K562 (cell line): ENCODE data around the gene GPR149. TPM values are rescaled to one million over a fixed set of nuclear protein-coding genes. Genes with fewer than 3 reads are reported as not detected.

Experiments
- ATAC-seq: fragments of 200-7000 bp; cut with Tn5 transposase; 3 replicates; pipeline ENCODE4 v1.9.1; 2020; ENCODE audit warnings: moderate library complexity
- BruUV-seq: library from RNA; stranded (reverse); fragments of 400-500 nt; replicated peaks from 2 replicates; lab custom pipeline; 2021; lab: Mats Ljungman, UMichigan
- CTCF ChIA-PET: fragments of 300-600 bp; formaldehyde crosslinking; extraction: SDS; loops from one replicate; lab custom pipeline; 2021; ENCODE audit warnings: low intra/inter-chr PET ratio; lab: Yijun Ruan, JAX
- POLR2A ChIA-PET: fragments of 300-600, 350-650 bp; sonication (Branson Sonifier 250); formaldehyde crosslinking; extraction: SDS; loops from one replicate; lab custom pipeline; 2021; ENCODE audit warnings: antibody characterized with exemption, inconsistent platforms; lab: Yijun Ruan, JAX
- DNase-seq, 4 experiments: peaks; one replicate each; pipeline versions ENCODE4 v3.0.0 to v3.0.0-alpha.2; 2011 to 2018; ENCODE audit warnings: low spot score in 3 of 4, mixed read lengths in 3 of 4; ENCODE audit errors: extremely low read depth in 1 of 4
- FAIRE-seq: peaks from 2 replicates; lab custom pipeline; 2011; peaks lifted over from hg19 to GRCh38; lab: Jason Lieb, UNC
- H2AFZ ChIP-seq: 2 replicates; pipeline ENCODE4 v1.6.0; 2011; ENCODE audit warnings: low read depth, low read length, control low read depth, inconsistent platforms
- H3K27ac ChIP-seq: fragments of 200-600 bp; 3 replicates; pipeline ENCODE4 v1.8.0; 2011; ENCODE audit warnings: low read depth, mild to moderate bottlenecking, control low read depth, inconsistent platforms, low read length, moderate library complexity, mixed read lengths; ENCODE audit errors: extremely low read depth
- H3K27me3 ChIP-seq, 2 experiments: fragments of 300-600 bp in 1 of 2; 2 replicates in 1 of 2; 3 replicates in 1 of 2; pipeline versions ENCODE4 v1.6.0 to v1.8.0; 2011; ENCODE audit warnings: inconsistent platforms in 2 of 2, low read length in 2 of 2, mild to moderate bottlenecking in 1 of 2, mixed read lengths in 1 of 2, moderate library complexity in 1 of 2; ENCODE audit not compliant: control insufficient read depth in 2 of 2, insufficient read depth in 2 of 2
- H3K36me3 ChIP-seq: fragments of 300-600 bp; 3 replicates; pipeline ENCODE4 v1.8.0; 2011; ENCODE audit warnings: mild to moderate bottlenecking, low read length, inconsistent platforms; ENCODE audit not compliant: control insufficient read depth, insufficient read depth
- H3K4me1 ChIP-seq, 2 experiments: fragments of 200-600 bp in 1 of 2; replicated peaks in 1 of 2; 2 replicates in 1 of 2; 3 replicates in 1 of 2; pipeline versions ENCODE4 v1.5.1 to v1.8.0; 2011; ENCODE audit warnings: inconsistent platforms in 2 of 2, low read length in 2 of 2, mild to moderate bottlenecking in 1 of 2, mixed read lengths in 1 of 2, moderate library complexity in 1 of 2; ENCODE audit not compliant: control insufficient read depth in 2 of 2, insufficient read depth in 2 of 2
- H3K4me2 ChIP-seq: 2 replicates; pipeline ENCODE4 v1.6.1; 2011; ENCODE audit warnings: low read length, control low read depth, inconsistent platforms, mixed read lengths; ENCODE audit not compliant: insufficient read depth
- H3K4me3 ChIP-seq: fragments of 200-600 bp; sonication (generic), shearing (Covaris generic); 2 replicates; pipeline ENCODE4 v1.5.1; 2016; ENCODE audit warnings: control low read depth, inconsistent platforms
- H3K79me2 ChIP-seq: fragments of 200-600 bp; 3 replicates; pipeline ENCODE4 v1.8.0; 2011; ENCODE audit warnings: low read length, inconsistent platforms; ENCODE audit not compliant: control insufficient read depth, insufficient read depth
- H3K9ac ChIP-seq, 2 experiments: 2 replicates each; pipeline versions ENCODE4 v1.6.0 to v1.6.1; 2011; ENCODE audit warnings: low read depth in 2 of 2, low read length in 2 of 2, control low read depth in 1 of 2, inconsistent platforms in 1 of 2, mild to moderate bottlenecking in 1 of 2, mixed read lengths in 1 of 2; ENCODE audit not compliant: insufficient read depth in 1 of 2
- H3K9me1 ChIP-seq: one replicate; pipeline ENCODE4 v1.6.0; 2011; ENCODE audit warnings: inconsistent platforms, mild to moderate bottlenecking, low read length, moderate library complexity; ENCODE audit not compliant: control insufficient read depth, insufficient read depth
- H3K9me3 ChIP-seq: replicated peaks from 2 replicates; pipeline ENCODE4 v1.5.1; 2011; ENCODE audit warnings: low read depth, low read length, inconsistent platforms; ENCODE audit not compliant: control insufficient read depth, insufficient read depth
- H4K20me1 ChIP-seq: replicated peaks from 2 replicates; pipeline ENCODE4 v1.6.1; 2011; ENCODE audit warnings: low read length, inconsistent platforms, mixed read lengths; ENCODE audit not compliant: control insufficient read depth, insufficient read depth
- BRD9 ChIP-seq: fragments of 450-650 bp; IDR thresholded peaks from 2 replicates; pipeline ENCODE4 v1.6.1; 2018; ENCODE audit warnings: low read depth; ENCODE audit not compliant: partially characterized antibody
- DIDO1 ChIP-seq: fragments of 450-650 bp; IDR thresholded peaks from 2 replicates; pipeline ENCODE4 v1.6.1; 2016; ENCODE audit warnings: low read depth, missing biosample characterization, missing genetic modification characterization
- ESRRA ChIP-seq: fragments of 450-650 bp; IDR thresholded peaks from 2 replicates; pipeline ENCODE4 v1.6.1; 2014; ENCODE audit warnings: low read depth, mild to moderate bottlenecking, moderate library complexity, borderline replicate concordance
- FOSL1 ChIP-seq: fragments of 200-800 bp; sonication (Bioruptor generic); conservative IDR thresholded peaks from 2 replicates; pipeline ENCODE4 v1.6.1; 2016; ENCODE audit warnings: missing genetic modification characterization, missing compliant biosample characterization
- GATAD2A ChIP-seq: fragments of 450-650 bp; IDR thresholded peaks from 2 replicates; pipeline ENCODE4 v1.6.1; 2017
- HCFC1 ChIP-seq: IDR thresholded peaks from 2 replicates; pipeline ENCODE4 v1.6.1; 2012; ENCODE audit warnings: low read depth, low read length, improper control_type of control experiment
- KHSRP ChIP-seq: fragments of 450-650 bp; IDR thresholded peaks from 2 replicates; pipeline ENCODE4 v1.6.1; 2017
- NBN ChIP-seq: fragments of 450-650 bp; IDR thresholded peaks from 2 replicates; pipeline ENCODE4 v1.6.1; 2016; ENCODE audit warnings: low read depth, mild to moderate bottlenecking
- NCOA6 ChIP-seq: fragments of 450-650 bp; IDR thresholded peaks from 2 replicates; pipeline ENCODE4 v1.6.1; 2017; ENCODE audit warnings: mild to moderate bottlenecking
- PHF8 ChIP-seq: fragments of 200-600 bp; sonication (generic); IDR thresholded peaks from 2 replicates; pipeline ENCODE4 v1.6.1; 2012; ENCODE audit warnings: mixed run types, mild to moderate bottlenecking, inconsistent platforms, low read length, moderate library complexity, borderline replicate concordance
- POLR2G ChIP-seq: fragments of 200-400 bp; formaldehyde crosslinking; IDR thresholded peaks from 2 replicates; pipeline ENCODE4 v1.6.1; 2017; ENCODE audit warnings: low read depth, mild to moderate bottlenecking, antibody characterized with exemption, low read length, moderate library complexity
- RAD21 ChIP-seq, 2 experiments: fragments of 250-450 bp in 1 of 2; fragments of 450-650 bp in 1 of 2; sonication (Bioruptor Pico) in 1 of 2; formaldehyde crosslinking in 1 of 2; IDR thresholded peaks in 1 of 2; conservative IDR thresholded peaks in 1 of 2; 2 replicates each; pipeline versions ENCODE4 v1.4.0 to v1.8.0; 2020 to 2022; ENCODE audit warnings: mild to moderate bottlenecking in 2 of 2, moderate library complexity in 1 of 2
- SAFB2 ChIP-seq: fragments of 200-400 bp; formaldehyde crosslinking; IDR thresholded peaks from 2 replicates; pipeline ENCODE4 v1.6.1; 2018; ENCODE audit warnings: borderline replicate concordance, low read length, low read depth, moderate library complexity; ENCODE audit not compliant: severe bottlenecking
- SPI1 ChIP-seq: IDR thresholded peaks from 2 replicates; pipeline ENCODE4 v1.6.1; 2011; ENCODE audit warnings: low read depth, low read length, control low read depth, borderline replicate concordance
- TAF1 ChIP-seq: IDR thresholded peaks from 2 replicates; pipeline ENCODE4 v1.6.1; 2011; ENCODE audit warnings: mild to moderate bottlenecking, low read length, moderate library complexity; ENCODE audit not compliant: insufficient read depth, control insufficient read depth, severe bottlenecking; ENCODE audit errors: extremely low read depth
- ZBTB33 ChIP-seq: sonication (generic); formaldehyde crosslinking; IDR thresholded peaks from 2 replicates; pipeline ENCODE4 v1.8.1; 2023; ENCODE audit warnings: mild to moderate bottlenecking, missing genetic modification reagents
- ZBTB7A ChIP-seq: IDR thresholded peaks from 2 replicates; pipeline ENCODE4 v1.6.1; 2011; ENCODE audit warnings: low read depth, mild to moderate bottlenecking, low read length, moderate library complexity, borderline replicate concordance; ENCODE audit not compliant: control insufficient read depth
- whole genome bisulfite sequencing: fragments of 100-300 bp; shearing (Covaris generic); methylation state at CpG from one replicate; pipeline ENCODE4 v1.1.6; 2016; ENCODE audit warnings: low coverage, mixed read lengths; ENCODE audit not compliant: insufficient coverage; ENCODE audit errors: missing lambda C conversion rate; 5-methylcytosine and 5-hydroxymethylcytosine counted together
- in situ Hi-C: fragments of 300-500 bp; cut with MboI; formaldehyde crosslinking; loops from 4 replicates; pipeline ENCODE4 v1.15.0; 2018; ENCODE audit warnings: inconsistent platforms, mixed read lengths
- intact Hi-C: fragments of 100-400 bp; cut with micrococcal nuclease; formaldehyde crosslinking; loops from 2 replicates; pipeline ENCODE4 v1.14.2; 2022
- polyA plus RNA-seq, 8 experiments: library from polyadenylated mRNA; depleted of rRNA in 4 of 8; stranded (reverse) in 5 of 8; unstranded in 3 of 8; fragments of >200 nt; fragmentation: Nextera tagmentation in 2 of 8; fragmentation: Illumina TruSeq in 1 of 8; extraction: Ambion mirVana in 2 of 8; extraction: Trizol in 1 of 8; gene quantifications; 2 replicates each; pipeline versions ENCODE4 v1.2.1 to v1.2.3, GENCODE V29; 2011 to 2014; ENCODE audit warnings: inconsistent platforms in 1 of 8, missing spikeins in 1 of 8
- total RNA-seq, 7 experiments: library from RNA; depleted of rRNA in 6 of 7; stranded (reverse); fragments of >200 nt in 6 of 7; fragmentation: Illumina TruSeq in 2 of 7; extraction: Trizol in 2 of 7; gene quantifications; 2 replicates each; pipeline versions ENCODE4 v1.2.1 to v1.2.3, GENCODE V29; 2011 to 2021; ENCODE audit warnings: low replicate concordance in 1 of 7
- TF ChIP-seq, protein P1 (sequence below): fragments of 450-650 bp; IDR thresholded peaks from 2 replicates; pipeline ENCODE4 v1.6.1; 2016; ENCODE audit warnings: antibody characterized with exemption

The GPR149 gene
- total and polyA plus RNA-seq, 9 of the 15 experiments (the other 6 are each of a cell fraction or from before 2014, with no cell fraction given), result not detected

DNA sequence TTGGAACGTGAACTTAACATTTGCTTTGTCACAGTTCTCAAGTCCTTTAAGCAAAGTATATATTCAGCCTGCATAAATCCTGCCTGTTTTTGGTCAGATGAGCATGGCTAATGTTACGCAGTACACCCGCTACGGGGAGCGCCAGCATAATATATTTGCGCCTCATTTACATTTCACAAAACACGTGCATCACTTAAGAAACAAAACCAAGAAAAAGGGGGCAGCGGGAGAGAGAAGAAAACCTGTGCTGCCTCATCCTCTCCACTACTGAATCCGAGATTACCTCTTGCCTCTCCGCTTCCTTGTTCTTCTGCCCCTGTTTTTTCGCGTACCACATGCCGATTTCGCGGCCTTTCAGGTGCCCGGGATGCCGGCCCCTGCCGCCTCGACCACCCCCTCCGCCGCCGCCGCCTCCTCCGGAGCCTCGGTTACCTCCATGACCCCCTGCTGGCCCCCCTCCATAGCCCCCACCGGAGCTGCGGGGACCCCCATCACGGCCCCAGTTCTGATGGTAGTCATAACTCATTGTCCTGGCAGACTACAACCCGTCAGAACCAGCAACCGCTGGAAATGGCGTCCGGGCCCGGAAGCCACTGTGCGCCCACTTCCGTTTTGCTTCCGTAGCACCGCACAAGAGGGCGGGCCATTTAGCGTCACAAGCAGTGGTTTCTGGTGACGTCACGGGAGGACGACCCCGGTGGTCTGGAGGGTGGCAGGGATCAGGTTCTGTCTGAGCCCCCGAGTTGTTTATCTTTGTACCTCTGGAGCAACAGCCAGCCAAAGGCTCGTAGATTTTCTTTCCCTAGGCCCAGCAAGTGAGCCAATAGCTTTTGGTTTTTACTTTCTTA is 105.9 kb downstream of the GPR149 start, which contains the start of gene DHX36:
Gene DHX36, minus strand, starts transcription at position 597 of the 848 bp plus-strand sequence. Its CDS starts 71 bp downstream, at position 526.
- BruUV-seq, result TSS peak; percentile 64
- no peaks in the 10 kb centered on the region for H3K9me3 ChIP-seq
- peak; percentile 90 for FAIRE-seq
- under 1% methylated on average over 29 of the region's 45 CpGs for WGBS
- H3K36me3 ChIP-seq, result peaks cover 17% of the 10 kb centered on the region
- peak within 1 kb of the TSS; percentile 90 for H3K4me3 ChIP-seq
- no peaks in the 10 kb centered on the region for H3K9me1 ChIP-seq
- H3K79me2 ChIP-seq, result peaks cover 59% of the 10 kb centered on the region
- in situ Hi-C loops, result loop anchor here (25.0 kb wide), 1 partner anchor 1538 kb away; the partner anchor contains the start of genes GMPS and SLC33A1
- peak within 1 kb of the TSS; percentile 99 for H3K4me2 ChIP-seq
- ChIA-PET POLR2A (interaction anchor here (0.8 to 0.9 kb wide), 2 partner anchors 9 to 10 kb away, joined by 3 read pairs; no protein-coding TSS in a partner anchor), CTCF (no interaction called here)
- no peaks in the 10 kb centered on the region for H3K27me3 ChIP-seq
- H3K4me1 ChIP-seq, result peaks cover 5 to 22% of the 10 kb centered on the region in 2 experiments; a peak in 3 of 5 replicates
- DNase-seq, result peak; percentile 87 to 95 (median 89)
- H3K9ac ChIP-seq, result peak within 1 kb of the TSS; percentile 95 to 97
- intact Hi-C loops, result no loop called here
- peak; percentile 92 for ATAC-seq
- H4K20me1 ChIP-seq, result peaks cover 3% of the 10 kb centered on the region; the same call in 1 of the 2 replicates
- peak within 1 kb of the TSS; percentile 92 for H2AFZ ChIP-seq
- peak within 1 kb of the TSS; percentile 81 for H3K27ac ChIP-seq
- TF ChIP-seq ESRRA, result peak; percentile 57; the same call in 1 of the 2 replicates
- peak; percentile 92 for TF ChIP-seq KHSRP
- no peak for TF ChIP-seq BRD9
- TF ChIP-seq SPI1, result peak; percentile 86
- peak; percentile 99 for TF ChIP-seq ZBTB7A
- TF ChIP-seq ZBTB33 (CRISPR knock-in tag), result 0 out of 2 replicates have a peak, but pooled peaks have one; percentile 22
- peak; percentile 94 for TF ChIP-seq POLR2G
- no peak for TF ChIP-seq SAFB2
- peak; percentile 69 for TF ChIP-seq DIDO1 (tag)
- peak; percentile 57; the same call in 1 of the 2 replicates for TF ChIP-seq HCFC1
- peak; percentile 95 for TF ChIP-seq NBN
- TF ChIP-seq FOSL1 (tag), result no peak
- TF ChIP-seq, protein P1, sequence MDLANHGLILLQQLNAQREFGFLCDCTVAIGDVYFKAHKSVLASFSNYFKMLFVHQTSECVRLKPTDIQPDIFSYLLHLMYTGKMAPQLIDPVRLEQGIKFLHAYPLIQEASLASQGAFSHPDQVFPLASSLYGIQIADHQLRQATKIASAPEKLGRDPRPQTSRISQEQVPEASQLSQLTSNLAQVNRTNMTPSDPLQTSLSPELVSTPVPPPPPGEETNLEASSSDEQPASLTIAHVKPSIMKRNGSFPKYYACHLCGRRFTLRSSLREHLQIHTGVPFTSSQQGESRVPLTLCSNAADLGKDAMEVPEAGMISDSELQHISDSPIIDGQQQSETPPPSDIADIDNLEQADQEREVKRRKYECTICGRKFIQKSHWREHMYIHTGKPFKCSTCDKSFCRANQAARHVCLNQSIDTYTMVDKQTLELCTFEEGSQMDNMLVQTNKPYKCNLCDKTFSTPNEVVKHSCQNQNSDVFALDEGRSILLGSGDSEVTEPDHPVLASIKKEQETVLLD, result peak; percentile 41; the same call in 1 of the 2 replicates
- TF ChIP-seq NCOA6, result no peak
- TF ChIP-seq GATAD2A, result peak; percentile 73; the same call in 1 of the 2 replicates
- 0 out of 4 replicates have a peak, but pooled peaks of 1 of the 2 experiments have one; percentile 7 for TF ChIP-seq RAD21 (CRISPR knock-in tag; conservative IDR thresholded peaks at IDR 0.05 in 1 of 2, IDR thresholded peaks at IDR 0.05 in 1 of 2)
- peak; percentile 87 for TF ChIP-seq PHF8
- TF ChIP-seq TAF1, result peak; percentile 97
